Measurements from ENCODE around the gene NPAS2.

NPAS2 gene

GRCh38 chr2:101025561-101025960 lies 205.6 kb downstream of the NPAS2 start:
- no peak for DNase-seq

- no peak for DNase-seq
Measured at GRCh38 chr2:101026253-101026701, 206.3 kb downstream of the NPAS2 start.

GRCh38 chr2:101026923-101027469 lies 207.1 kb downstream of the NPAS2 start:
- no peak for DNase-seq

- DNase-seq = no peak
Measured at GRCh38 chr2:101027852-101028251, 207.9 kb downstream of the NPAS2 start.

DNA sequence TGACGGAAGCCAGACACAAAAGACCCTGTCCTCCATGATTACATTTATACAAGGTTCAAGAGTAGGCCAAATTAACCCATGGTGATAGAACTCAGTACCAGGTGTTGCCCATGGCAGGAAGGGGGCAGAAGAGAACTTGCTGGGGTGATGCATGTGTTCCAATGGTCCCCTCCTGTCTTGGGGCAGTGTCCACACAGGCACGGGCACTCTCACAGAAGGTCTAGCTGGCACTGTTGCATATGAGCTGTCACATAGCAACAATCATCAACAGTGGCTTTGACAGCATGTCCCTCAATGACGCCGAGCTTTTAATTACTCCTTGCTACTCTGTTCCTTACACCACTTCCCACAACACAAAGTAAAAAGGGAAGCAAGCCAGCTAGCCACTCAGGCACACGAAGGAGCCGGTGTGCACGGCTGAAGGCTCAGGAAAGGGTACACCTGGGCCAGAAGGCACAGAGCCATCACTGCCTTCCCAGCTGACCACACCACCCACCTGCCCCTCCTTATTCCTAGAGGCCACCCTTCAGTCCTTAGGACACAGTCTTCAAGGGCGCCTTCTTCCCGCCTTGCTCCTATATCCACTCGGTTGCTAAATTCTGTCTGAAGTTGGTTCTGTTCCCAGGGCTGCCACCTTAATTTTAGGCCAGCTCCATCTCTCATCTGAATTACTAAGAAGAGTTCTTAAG lies 211.1 kb downstream of the NPAS2 start:
- DNase-seq = no peak

GRCh38 chr2:101032084-101032776 lies 212.3 kb downstream of the NPAS2 start:
- DNase-seq = no peak

- DNase-seq = no peak
Measured at GRCh38 chr2:101036562-101036961, 216.6 kb downstream of the NPAS2 start.

GRCh38 chr2:101037161-101037755 lies 217.3 kb downstream of the NPAS2 start:
- no peak for DNase-seq

GRCh38 chr2:101038455-101039255 lies 218.7 kb downstream of the NPAS2 start:
- no peak for DNase-seq

GRCh38 chr2:101040072-101040471 lies 220.1 kb downstream of the NPAS2 start:
- no peak for DNase-seq

GRCh38 chr2:101040761-101041160 lies 220.8 kb downstream of the NPAS2 start:
- no peak for DNase-seq

DNA sequence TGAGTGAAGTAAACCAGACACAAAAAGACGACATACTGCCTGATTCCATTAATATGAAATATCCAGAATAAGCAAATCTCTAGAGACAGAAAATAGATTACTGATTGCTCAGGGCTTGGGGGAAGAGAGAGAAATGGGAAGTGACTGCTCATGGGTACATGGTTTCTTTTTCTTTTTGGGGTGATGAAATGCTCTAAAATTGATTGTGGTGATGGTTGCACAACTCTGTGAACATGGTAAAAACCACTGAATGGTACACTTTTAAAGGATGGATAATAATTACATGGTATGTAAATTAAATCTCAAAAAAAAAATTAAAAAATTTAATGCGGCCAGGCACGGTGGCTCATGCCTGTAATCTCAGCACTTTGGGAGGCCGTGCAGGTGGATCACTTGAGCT lies 221.5 kb downstream of the NPAS2 start:
- DNase-seq = no peak

- DNase-seq = no peak
Measured at GRCh38 chr2:101045330-101045729, 225.4 kb downstream of the NPAS2 start.
